GM12865 (cell line): ENCODE measurements around the gene USH2A.
A peak's percentile ranks its signal among the peaks of the same experiment; 100 is the strongest.

Experiments used
- DNase-seq: peaks from one replicate; pipeline ENCODE4 v3.0.0; 2010; ENCODE audit warnings: low read depth
- H3K4me3 ChIP-seq: 2 replicates; pipeline ENCODE4 v1.5.1; 2011; ENCODE audit warnings: mild to moderate bottlenecking, low read depth, low read length, control low read depth
- TF ChIP-seq, protein P1 (sequence below): IDR thresholded peaks from 2 replicates; pipeline ENCODE4 v1.5.1; 2011; ENCODE audit warnings: low read length, control low read depth, low read depth, inconsistent platforms; ENCODE audit not compliant: insufficient read depth; ENCODE audit errors: missing control alignments

Gene USH2A

DNA sequence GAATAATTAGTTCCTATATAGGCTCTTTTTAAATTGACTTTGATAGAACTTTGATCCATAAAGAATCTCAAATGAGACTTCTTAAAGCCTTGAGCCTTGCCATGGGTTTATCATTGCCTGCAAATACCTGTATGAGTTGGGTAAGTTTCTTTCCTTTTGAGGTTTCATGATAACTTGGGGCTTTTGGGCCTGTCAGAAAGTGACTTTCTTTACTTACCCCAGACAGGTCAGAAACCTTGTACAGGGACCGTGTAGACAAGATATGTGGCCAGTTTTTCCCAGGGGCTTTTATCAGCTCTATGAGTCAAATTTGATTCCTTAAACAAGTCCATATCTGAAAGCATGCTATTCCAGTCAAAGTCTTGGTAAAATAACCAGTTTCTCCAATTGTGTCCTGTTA is 838.9 kb downstream of the USH2A start:
- peak; percentile 64 for DNase-seq
- no peak overlapping the region for H3K4me3 ChIP-seq
- TF ChIP-seq, protein P1, sequence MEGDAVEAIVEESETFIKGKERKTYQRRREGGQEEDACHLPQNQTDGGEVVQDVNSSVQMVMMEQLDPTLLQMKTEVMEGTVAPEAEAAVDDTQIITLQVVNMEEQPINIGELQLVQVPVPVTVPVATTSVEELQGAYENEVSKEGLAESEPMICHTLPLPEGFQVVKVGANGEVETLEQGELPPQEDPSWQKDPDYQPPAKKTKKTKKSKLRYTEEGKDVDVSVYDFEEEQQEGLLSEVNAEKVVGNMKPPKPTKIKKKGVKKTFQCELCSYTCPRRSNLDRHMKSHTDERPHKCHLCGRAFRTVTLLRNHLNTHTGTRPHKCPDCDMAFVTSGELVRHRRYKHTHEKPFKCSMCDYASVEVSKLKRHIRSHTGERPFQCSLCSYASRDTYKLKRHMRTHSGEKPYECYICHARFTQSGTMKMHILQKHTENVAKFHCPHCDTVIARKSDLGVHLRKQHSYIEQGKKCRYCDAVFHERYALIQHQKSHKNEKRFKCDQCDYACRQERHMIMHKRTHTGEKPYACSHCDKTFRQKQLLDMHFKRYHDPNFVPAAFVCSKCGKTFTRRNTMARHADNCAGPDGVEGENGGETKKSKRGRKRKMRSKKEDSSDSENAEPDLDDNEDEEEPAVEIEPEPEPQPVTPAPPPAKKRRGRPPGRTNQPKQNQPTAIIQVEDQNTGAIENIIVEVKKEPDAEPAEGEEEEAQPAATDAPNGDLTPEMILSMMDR = no peak

DNA sequence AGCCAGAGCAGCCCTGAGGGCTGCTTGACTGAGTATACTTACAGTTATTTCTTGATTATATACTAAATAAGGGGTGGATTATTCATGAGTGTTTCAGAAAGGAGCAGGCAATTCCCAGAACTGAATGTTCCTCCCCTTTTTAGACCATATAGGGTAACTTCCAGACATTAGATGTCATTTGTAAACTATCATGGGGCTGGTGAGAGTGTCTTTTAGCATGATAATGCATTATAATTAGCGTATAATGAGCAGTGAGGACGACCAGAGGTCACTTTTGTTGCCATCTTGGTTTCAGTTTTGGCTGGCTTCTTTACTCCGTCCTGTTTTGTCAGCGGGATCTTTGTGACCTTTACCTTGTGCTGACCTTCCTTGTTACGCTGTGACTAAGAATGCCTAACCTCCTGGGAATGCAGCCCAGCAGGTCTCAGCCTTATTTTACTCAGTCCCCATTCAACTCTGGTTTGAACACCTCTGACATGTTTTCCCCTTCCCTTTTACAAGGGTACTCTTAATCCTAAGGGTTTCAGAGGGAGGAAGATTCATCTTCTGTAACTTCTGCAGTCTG is 840.0 kb downstream of the USH2A start:
- TF ChIP-seq, protein P1 = no peak
- DNase-seq = peak; percentile 66
- H3K4me3 ChIP-seq = no peak overlapping the region

DNA sequence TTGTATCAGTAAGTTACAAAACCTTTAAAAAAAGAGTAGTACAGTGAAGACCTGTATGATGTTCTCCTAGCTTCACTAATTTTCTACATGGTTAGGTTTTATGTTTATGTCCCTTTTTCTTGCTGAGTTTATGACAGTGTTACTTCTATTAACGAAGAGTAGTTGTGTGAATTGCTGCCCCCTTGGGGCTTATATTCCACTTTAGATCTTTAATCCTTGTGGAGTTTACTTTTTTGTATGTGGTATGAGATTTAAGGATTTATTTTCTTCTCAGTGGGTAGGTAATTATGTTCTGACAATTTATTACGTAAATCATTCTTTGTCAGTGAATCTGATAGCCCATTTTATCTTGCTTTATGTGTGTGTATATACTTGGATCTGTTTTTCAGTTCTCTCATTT is 841.4 kb downstream of the USH2A start:
- H3K4me3 ChIP-seq = no peak overlapping the region
- TF ChIP-seq, protein P1 = no peak
- no peak for DNase-seq
